Measurements from ENCODE around the gene BSDC1. TPM values are rescaled to one million over a fixed set of nuclear protein-coding genes. Genes with fewer than 3 reads are reported as not detected.

BSDC1 gene
- total and polyA plus RNA-seq, 9 donors, result 54.9 to 107 (median 72.9) TPM

DNA sequence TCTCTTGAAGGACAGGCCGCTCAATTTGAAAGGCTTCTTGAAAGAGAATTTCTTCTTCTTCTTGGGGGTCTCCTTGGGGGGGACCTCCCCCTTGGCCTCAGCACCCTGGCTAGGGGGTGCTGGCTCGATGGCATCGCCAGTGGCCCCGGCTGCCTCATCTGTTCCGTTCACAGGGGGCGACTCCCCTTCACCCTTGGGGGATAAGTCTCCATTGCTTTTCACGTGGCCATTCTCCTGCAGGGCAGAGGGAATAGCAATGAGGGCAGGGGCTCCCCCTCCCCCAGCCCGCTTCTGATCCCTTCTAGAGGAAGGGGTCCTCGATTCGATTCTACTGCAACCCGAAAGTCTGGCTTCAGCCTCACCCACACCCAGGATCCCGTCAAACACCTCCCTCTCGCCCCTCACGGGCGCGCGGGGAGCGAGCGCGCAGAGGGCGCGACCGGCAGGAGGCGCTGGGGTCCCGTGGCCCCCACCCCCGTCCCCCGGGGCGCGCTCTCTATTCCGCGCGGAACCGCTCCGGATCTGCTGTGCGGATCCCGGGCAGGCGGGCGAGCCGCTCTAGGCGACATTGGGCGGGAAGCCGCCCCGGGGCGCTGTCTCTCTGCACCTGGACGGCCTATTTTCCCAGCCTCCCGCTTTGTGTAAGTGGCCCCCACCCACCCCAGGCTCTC lies 59.2 kb downstream of the BSDC1 start:
- WGBS, 3 donors, result 1 to 2% (median 1%) methylated on average over 27 to 46 of the region's 46 CpGs
- peak overlapping the region; percentile 85 to 95 for H3K27ac ChIP-seq
- TF ChIP-seq, protein P1, sequence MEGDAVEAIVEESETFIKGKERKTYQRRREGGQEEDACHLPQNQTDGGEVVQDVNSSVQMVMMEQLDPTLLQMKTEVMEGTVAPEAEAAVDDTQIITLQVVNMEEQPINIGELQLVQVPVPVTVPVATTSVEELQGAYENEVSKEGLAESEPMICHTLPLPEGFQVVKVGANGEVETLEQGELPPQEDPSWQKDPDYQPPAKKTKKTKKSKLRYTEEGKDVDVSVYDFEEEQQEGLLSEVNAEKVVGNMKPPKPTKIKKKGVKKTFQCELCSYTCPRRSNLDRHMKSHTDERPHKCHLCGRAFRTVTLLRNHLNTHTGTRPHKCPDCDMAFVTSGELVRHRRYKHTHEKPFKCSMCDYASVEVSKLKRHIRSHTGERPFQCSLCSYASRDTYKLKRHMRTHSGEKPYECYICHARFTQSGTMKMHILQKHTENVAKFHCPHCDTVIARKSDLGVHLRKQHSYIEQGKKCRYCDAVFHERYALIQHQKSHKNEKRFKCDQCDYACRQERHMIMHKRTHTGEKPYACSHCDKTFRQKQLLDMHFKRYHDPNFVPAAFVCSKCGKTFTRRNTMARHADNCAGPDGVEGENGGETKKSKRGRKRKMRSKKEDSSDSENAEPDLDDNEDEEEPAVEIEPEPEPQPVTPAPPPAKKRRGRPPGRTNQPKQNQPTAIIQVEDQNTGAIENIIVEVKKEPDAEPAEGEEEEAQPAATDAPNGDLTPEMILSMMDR (IDR thresholded peaks at IDR 0.05), result peak; percentile 72 to 80 (median 77)
- TF ChIP-seq POLR2A (IDR thresholded peaks at IDR 0.05), result no peak
- peak; percentile 62 to 81 (median 75) for DNase-seq
- peak overlapping the region; percentile 67 for H3K4me3 ChIP-seq
- H3K9me3 ChIP-seq, result no peaks in the 10 kb centered on the region
- H3K27me3 ChIP-seq, result no peaks in the 10 kb centered on the region
- peaks cover 3% of the 10 kb centered on the region for H3K4me1 ChIP-seq (ENCODE audit: insufficient read depth)
- H3K36me3 ChIP-seq, result no peaks in the 10 kb centered on the region
- intact Hi-C loops (cut with DNase I), result no loop called here

DNA sequence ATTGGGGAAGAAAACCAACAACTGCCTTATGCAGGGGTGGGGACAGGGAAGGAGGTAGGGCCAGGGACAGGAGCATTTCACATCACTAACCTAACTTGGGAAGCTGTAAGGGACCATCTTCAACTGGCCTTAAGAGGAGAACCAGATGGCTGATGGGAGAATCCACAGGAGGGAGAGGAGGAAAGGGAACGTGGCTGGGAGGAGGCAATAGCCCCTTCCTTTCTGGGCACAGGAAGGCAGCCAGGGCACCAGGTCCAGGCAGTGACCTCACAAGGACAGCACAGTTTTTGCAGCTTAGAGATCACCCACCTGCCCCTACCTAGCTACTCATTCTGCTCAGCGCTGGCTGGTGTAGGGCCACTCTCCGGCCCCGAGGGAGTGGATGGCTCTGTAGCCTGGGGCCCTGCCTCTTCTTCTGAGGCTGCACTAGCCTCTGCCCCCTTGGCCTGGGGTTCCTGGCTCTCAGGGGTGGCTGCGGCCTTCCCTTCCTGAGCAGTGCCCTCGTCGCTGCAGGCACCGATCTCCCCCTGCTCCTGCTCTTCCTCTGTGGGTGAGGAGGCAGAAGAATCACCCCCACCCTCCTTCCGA lies 59.9 kb downstream of the BSDC1 start:
- Histone ChIP-seq H3K4me1 (ENCODE audit: insufficient read depth) (peaks cover 3% of the 10 kb centered on the region), H3K36me3 (no peaks in the 10 kb centered on the region), H3K27ac (peak overlapping the region; percentile 85 to 95), H3K4me3 (peak overlapping the region; percentile 67), H3K9me3 (no peaks in the 10 kb centered on the region), H3K27me3 (no peaks in the 10 kb centered on the region)
- 13 to 19% (median 15%) methylated on average over 9 of the region's 9 CpGs for WGBS, 3 donors
- intact Hi-C loops (cut with DNase I), result no loop called here
- DNase-seq, result peak in 1 of 5 donors; percentile 17
- TF ChIP-seq EP300 (IDR thresholded peaks at IDR 0.05), result no peak
- TF ChIP-seq, protein P1 (IDR thresholded peaks at IDR 0.05), result no peak
- no peak for TF ChIP-seq POLR2A (IDR thresholded peaks at IDR 0.05)

DNA sequence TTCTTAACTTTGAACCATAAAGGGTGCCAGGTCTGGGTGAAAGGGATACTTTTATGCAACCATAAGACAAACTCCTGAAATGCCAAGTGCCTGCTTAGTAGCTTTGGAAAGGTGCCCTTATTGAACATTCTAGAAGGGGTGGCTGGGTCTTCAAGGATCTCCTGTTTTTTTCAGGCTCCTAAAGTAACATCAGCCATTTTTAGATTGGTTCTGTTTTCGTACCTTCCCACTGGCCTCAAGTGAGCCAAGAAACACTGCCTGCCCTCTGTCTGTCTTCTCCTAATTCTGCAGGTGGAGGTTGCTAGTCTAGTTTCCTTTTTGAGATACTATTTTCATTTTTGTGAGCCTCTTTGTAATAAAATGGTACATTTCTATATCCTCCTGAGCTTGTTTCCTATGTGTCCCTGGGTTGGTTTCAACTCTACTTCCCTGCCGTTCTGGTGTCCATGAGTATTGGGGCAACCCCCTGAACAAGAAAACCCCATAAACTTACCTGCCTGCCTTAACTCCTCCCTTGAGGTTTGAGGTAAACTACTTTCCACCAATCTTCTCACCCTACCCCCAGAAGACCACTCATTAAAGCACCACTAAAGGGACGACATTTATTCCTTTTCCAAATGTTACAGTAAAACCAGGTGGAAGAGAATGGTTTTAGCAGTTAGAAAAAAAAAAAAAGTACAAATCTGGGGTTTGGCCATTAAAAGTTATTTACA lies 60.8 kb downstream of the BSDC1 start:
- Histone ChIP-seq H3K36me3 (no peaks in the 10 kb centered on the region), H3K4me3 (no peak overlapping the region), H3K9me3 (no peaks in the 10 kb centered on the region), H3K4me1 (ENCODE audit: insufficient read depth) (peaks cover 3% of the 10 kb centered on the region), H3K27ac (no peak overlapping the region), H3K27me3 (no peaks in the 10 kb centered on the region)
- DNase-seq, result no peak
- TF ChIP-seq, protein P1 (IDR thresholded peaks at IDR 0.05), result no peak
- TF ChIP-seq EP300 (IDR thresholded peaks at IDR 0.05) (no peak), POLR2A (IDR thresholded peaks at IDR 0.05) (no peak)
- 47 to 66% (median 50%) methylated on average over 3 of the region's 3 CpGs for WGBS, 3 donors
- intact Hi-C loops (cut with DNase I), result no loop called here

DNA sequence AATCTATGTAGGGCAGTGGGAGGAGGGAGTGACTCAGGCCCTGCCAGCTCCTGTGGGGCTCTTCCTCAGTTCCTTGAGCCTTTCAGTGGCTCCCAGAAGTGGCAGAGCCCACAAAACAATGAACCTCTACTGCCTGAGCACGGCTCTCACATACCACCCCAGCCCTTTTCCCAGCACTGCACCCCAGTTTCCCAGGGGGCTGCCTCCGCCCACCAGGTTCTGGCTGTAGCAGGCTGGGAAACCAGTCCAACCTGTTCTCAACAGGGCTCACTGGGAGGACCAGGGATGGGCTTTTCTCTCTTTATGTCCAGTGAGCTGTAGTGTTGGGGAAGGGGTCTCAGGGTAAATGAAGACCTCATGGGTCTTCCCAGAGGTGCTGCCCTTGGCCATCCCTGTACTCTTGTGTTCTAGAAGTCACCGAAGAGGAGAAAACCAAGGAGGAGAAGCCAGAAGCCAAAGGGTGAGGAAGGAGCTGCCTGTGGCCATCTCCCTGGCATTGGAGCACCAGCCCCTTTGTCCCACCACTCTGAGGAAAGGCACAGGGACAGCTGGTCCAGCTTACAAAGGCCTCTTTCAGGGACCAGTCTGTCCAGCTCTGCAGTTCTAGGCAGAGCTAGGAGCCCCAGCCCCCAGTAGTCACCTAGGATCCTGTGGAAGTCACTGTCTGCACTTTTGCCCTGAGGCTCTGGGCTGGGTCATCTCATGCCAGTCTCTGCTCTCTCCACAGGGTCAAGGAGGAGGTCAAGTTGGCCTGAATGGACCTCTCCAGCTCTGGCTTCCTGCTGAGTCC lies 61.8 kb downstream of the BSDC1 start:
- no peak overlapping the region for H3K27ac ChIP-seq
- H3K27me3 ChIP-seq, result no peaks in the 10 kb centered on the region
- no peaks in the 10 kb centered on the region for H3K36me3 ChIP-seq
- 72 to 80% (median 76%) methylated on average over 3 of the region's 3 CpGs for WGBS, 3 donors
- intact Hi-C loops (cut with DNase I), result no loop called here
- no peak for TF ChIP-seq POLR2A (IDR thresholded peaks at IDR 0.05)
- TF ChIP-seq EP300 (IDR thresholded peaks at IDR 0.05), result no peak
- TF ChIP-seq, protein P1 (IDR thresholded peaks at IDR 0.05), result no peak
- DNase-seq, result no peak
- peaks cover 3% of the 10 kb centered on the region for H3K4me1 ChIP-seq (ENCODE audit: insufficient read depth)
- no peaks in the 10 kb centered on the region for H3K9me3 ChIP-seq
- H3K4me3 ChIP-seq, result no peak overlapping the region

Data from ovary (tissue), 9 donors.